ENCODE measurements around the gene JMJD1C.

JMJD1C gene

GRCh38 chr10:63258920-63259678, 206.7 kb downstream of the JMJD1C start:
- no peaks in the 10 kb centered on the region for H3K9me3 ChIP-seq (ENCODE audit: insufficient read depth, low read length)
- DNase-seq (ENCODE audit: low read depth, low spot score) = no peak
- TF ChIP-seq ZNF274 (IDR thresholded peaks at IDR 0.05; ENCODE audit: low read depth, low read length) = no peak
- no peak for TF ChIP-seq SUZ12 (IDR thresholded peaks at IDR 0.05; ENCODE audit: extremely low read depth, insufficient read depth, insufficient read length)
- no peak for TF ChIP-seq YY1 (IDR thresholded peaks at IDR 0.05; ENCODE audit: insufficient read depth, insufficient read length)
- H3K27me3 ChIP-seq (ENCODE audit: insufficient read depth, insufficient read length) = no peaks in the 10 kb centered on the region
- no peak overlapping the region for H3K4me3 ChIP-seq (ENCODE audit: insufficient read length, low read depth)
- no peaks in the 10 kb centered on the region for H3K4me1 ChIP-seq (ENCODE audit: insufficient read depth, insufficient read length)
- H3K36me3 ChIP-seq (ENCODE audit: insufficient read depth, insufficient read length, low read length) = peaks cover 23% of the 10 kb centered on the region
- H3K9ac ChIP-seq (ENCODE audit: insufficient read length, low read depth) = no peak overlapping the region

GRCh38 chr10:63257778-63258177, 208.0 kb downstream of the JMJD1C start:
- H3K9ac ChIP-seq (ENCODE audit: insufficient read length, low read depth) = no peak overlapping the region
- peaks cover 19% of the 10 kb centered on the region for H3K36me3 ChIP-seq (ENCODE audit: insufficient read depth, insufficient read length, low read length)
- TF ChIP-seq ZNF274 (IDR thresholded peaks at IDR 0.05; ENCODE audit: low read depth, low read length) = no peak
- no peak for TF ChIP-seq SUZ12 (IDR thresholded peaks at IDR 0.05; ENCODE audit: extremely low read depth, insufficient read depth, insufficient read length)
- TF ChIP-seq YY1 (IDR thresholded peaks at IDR 0.05; ENCODE audit: insufficient read depth, insufficient read length) = no peak
- no peak for DNase-seq (ENCODE audit: low read depth, low spot score)
- no peaks in the 10 kb centered on the region for H3K4me1 ChIP-seq (ENCODE audit: insufficient read depth, insufficient read length)
- H3K9me3 ChIP-seq (ENCODE audit: insufficient read depth, low read length) = no peaks in the 10 kb centered on the region
- no peak overlapping the region for H3K4me3 ChIP-seq (ENCODE audit: insufficient read length, low read depth)
- H3K27me3 ChIP-seq (ENCODE audit: insufficient read depth, insufficient read length) = no peaks in the 10 kb centered on the region

GRCh38 chr10:63256009-63256773, 209.6 kb downstream of the JMJD1C start:
- no peak for DNase-seq (ENCODE audit: low read depth, low spot score)
- H3K27me3 ChIP-seq (ENCODE audit: insufficient read depth, insufficient read length) = no peaks in the 10 kb centered on the region
- H3K9me3 ChIP-seq (ENCODE audit: insufficient read depth, low read length) = no peaks in the 10 kb centered on the region
- H3K4me3 ChIP-seq (ENCODE audit: insufficient read length, low read depth) = no peak overlapping the region
- TF ChIP-seq ZNF274 (IDR thresholded peaks at IDR 0.05; ENCODE audit: low read depth, low read length) = no peak
- H3K4me1 ChIP-seq (ENCODE audit: insufficient read depth, insufficient read length) = no peaks in the 10 kb centered on the region
- H3K9ac ChIP-seq (ENCODE audit: insufficient read length, low read depth) = no peak overlapping the region
- peaks cover 14% of the 10 kb centered on the region for H3K36me3 ChIP-seq (ENCODE audit: insufficient read depth, insufficient read length, low read length)

DNA sequence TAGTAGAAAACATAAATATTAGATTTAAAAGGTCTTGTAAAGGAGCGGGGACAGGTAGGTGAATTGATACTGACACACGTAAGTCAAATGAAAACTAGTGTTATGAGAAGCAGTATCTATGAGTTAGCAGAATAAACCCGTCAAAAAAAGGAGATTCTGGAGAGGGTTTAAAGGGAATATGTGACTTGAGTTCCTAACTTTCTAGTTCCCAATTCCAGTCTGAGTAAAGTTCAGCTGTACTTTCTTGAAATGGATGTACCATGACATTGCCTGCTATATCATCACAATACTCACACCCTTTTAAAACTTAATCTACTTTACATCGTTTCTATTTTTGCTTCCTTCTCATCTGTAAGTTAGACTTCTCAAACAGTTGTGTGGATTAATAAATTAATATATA, 210.5 kb downstream of the JMJD1C start:
- H3K4me1 ChIP-seq (ENCODE audit: insufficient read depth, insufficient read length) = no peaks in the 10 kb centered on the region
- DNase-seq (ENCODE audit: low read depth, low spot score) = no peak
- no peak overlapping the region for H3K9ac ChIP-seq (ENCODE audit: insufficient read length, low read depth)
- TF ChIP-seq YY1 (IDR thresholded peaks at IDR 0.05; ENCODE audit: insufficient read depth, insufficient read length) (no peak), ZNF274 (IDR thresholded peaks at IDR 0.05; ENCODE audit: low read depth, low read length) (no peak), SUZ12 (IDR thresholded peaks at IDR 0.05; ENCODE audit: extremely low read depth, insufficient read depth, insufficient read length) (no peak)
- no peak overlapping the region for H3K4me3 ChIP-seq (ENCODE audit: insufficient read length, low read depth)
- H3K27me3 ChIP-seq (ENCODE audit: insufficient read depth, insufficient read length) = no peaks in the 10 kb centered on the region
- peaks cover 8% of the 10 kb centered on the region for H3K36me3 ChIP-seq (ENCODE audit: insufficient read depth, insufficient read length, low read length)
- no peaks in the 10 kb centered on the region for H3K9me3 ChIP-seq (ENCODE audit: insufficient read depth, low read length)

DNA sequence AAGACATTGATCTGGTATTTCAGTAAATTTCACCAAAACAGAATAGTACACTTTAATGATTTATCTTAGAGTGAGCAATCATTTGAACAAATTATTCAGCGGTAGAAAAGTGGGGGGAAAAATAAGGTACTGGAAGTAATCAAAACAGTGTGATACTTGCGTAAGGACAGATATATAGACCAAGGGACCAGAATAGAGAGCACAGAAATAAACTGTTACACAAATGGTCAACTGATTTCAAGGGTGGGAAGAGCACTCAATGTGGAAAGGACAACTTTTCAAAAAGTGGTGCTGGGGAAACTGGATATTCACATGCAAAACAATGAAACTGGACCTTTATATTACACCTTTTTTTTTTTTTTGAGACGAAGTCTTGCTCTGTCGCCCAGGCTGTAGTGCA, 212.7 kb downstream of the JMJD1C start:
- DNase-seq (ENCODE audit: low read depth, low spot score) = no peak
- Histone ChIP-seq H3K9me3 (ENCODE audit: insufficient read depth, low read length) (no peaks in the 10 kb centered on the region), H3K4me3 (ENCODE audit: insufficient read length, low read depth) (no peak overlapping the region), H3K9ac (ENCODE audit: insufficient read length, low read depth) (no peak overlapping the region), H3K36me3 (ENCODE audit: insufficient read depth, insufficient read length, low read length) (peaks cover 8% of the 10 kb centered on the region), H3K4me1 (ENCODE audit: insufficient read depth, insufficient read length) (no peaks in the 10 kb centered on the region), H3K27me3 (ENCODE audit: insufficient read depth, insufficient read length) (no peaks in the 10 kb centered on the region)
- TF ChIP-seq YY1 (IDR thresholded peaks at IDR 0.05; ENCODE audit: insufficient read depth, insufficient read length) = no peak
- no peak for TF ChIP-seq SUZ12 (IDR thresholded peaks at IDR 0.05; ENCODE audit: extremely low read depth, insufficient read depth, insufficient read length)
- TF ChIP-seq ZNF274 (IDR thresholded peaks at IDR 0.05; ENCODE audit: low read depth, low read length) = no peak

DNA sequence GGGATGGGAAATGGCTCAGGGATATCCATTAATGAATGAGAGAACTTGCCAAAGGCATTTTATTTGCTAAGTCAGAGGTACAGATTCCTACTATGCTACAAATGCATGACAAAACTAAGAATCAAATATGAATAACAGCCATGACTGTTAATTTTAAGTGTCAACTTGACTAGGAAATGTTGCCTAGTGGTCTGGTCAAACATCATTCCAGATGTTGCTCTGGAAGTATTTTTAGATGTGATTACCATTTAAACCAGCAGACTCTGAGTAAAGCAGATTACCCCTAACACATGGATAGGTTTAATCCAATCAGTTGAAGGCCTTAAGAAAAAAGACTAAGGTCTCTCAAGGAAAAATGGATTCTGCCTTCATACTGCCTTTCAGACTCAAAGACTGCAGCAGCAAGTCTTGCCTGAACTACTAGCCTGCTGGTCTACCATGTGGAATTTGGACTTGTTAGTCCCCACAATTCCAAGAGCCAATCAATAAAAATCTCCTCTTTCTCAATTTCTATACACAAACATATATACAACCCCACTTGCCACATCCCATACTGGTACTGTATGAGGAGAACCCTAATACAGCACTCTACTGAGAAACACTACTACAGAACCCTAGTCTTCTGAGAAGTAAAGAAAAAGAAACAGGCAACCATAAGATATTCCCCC, 213.5 kb downstream of the JMJD1C start:
- no peak for DNase-seq (ENCODE audit: low read depth, low spot score)
- no peaks in the 10 kb centered on the region for H3K9me3 ChIP-seq (ENCODE audit: insufficient read depth, low read length)
- H3K9ac ChIP-seq (ENCODE audit: insufficient read length, low read depth) = no peak overlapping the region
- no peak overlapping the region for H3K4me3 ChIP-seq (ENCODE audit: insufficient read length, low read depth)
- no peaks in the 10 kb centered on the region for H3K27me3 ChIP-seq (ENCODE audit: insufficient read depth, insufficient read length)
- TF ChIP-seq ZNF274 (IDR thresholded peaks at IDR 0.05; ENCODE audit: low read depth, low read length) (no peak), SUZ12 (IDR thresholded peaks at IDR 0.05; ENCODE audit: extremely low read depth, insufficient read depth, insufficient read length) (no peak), YY1 (IDR thresholded peaks at IDR 0.05; ENCODE audit: insufficient read depth, insufficient read length) (no peak)
- no peaks in the 10 kb centered on the region for H3K4me1 ChIP-seq (ENCODE audit: insufficient read depth, insufficient read length)
- H3K36me3 ChIP-seq (ENCODE audit: insufficient read depth, insufficient read length, low read length) = peaks cover 8% of the 10 kb centered on the region

DNA sequence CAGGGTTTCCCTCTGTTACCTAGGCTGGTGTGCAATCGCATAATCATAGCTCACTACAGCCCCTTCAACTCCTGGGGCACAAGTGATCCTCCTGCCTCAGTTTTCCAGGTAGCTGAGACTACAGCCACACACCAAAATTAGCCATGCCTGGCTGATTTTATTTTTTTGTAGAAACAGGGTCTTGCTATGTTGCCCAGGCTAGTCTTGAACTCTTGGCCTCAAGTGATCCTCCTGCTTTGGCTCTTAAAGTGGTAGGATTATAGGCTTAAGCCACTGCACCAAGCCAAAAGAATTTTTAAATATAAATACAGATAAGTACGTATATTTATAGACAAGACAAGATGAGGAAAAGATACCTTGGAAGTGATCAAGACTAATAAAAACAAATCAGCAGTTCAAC, 215.7 kb downstream of the JMJD1C start:
- Histone ChIP-seq H3K9me3 (ENCODE audit: insufficient read depth, low read length) (0 out of 2 replicates have a peak, but pooled peaks cover 4% of the 10 kb centered on the region), H3K9ac (ENCODE audit: insufficient read length, low read depth) (no peak overlapping the region), H3K4me3 (ENCODE audit: insufficient read length, low read depth) (no peak overlapping the region), H3K4me1 (ENCODE audit: insufficient read depth, insufficient read length) (no peaks in the 10 kb centered on the region), H3K27me3 (ENCODE audit: insufficient read depth, insufficient read length) (no peaks in the 10 kb centered on the region), H3K36me3 (ENCODE audit: insufficient read depth, insufficient read length, low read length) (peaks cover 3% of the 10 kb centered on the region)
- no peak for DNase-seq (ENCODE audit: low read depth, low spot score)
- no peak for TF ChIP-seq SUZ12 (IDR thresholded peaks at IDR 0.05; ENCODE audit: extremely low read depth, insufficient read depth, insufficient read length)
- no peak for TF ChIP-seq YY1 (IDR thresholded peaks at IDR 0.05; ENCODE audit: insufficient read depth, insufficient read length)
- TF ChIP-seq ZNF274 (IDR thresholded peaks at IDR 0.05; ENCODE audit: low read depth, low read length) = no peak

Measured in NT2/D1 (cell line).